IMR-90 (cell line): Measurements from ENCODE around the gene PLEKHB2. TPM values are rescaled to one million over a fixed set of nuclear protein-coding genes. Genes with fewer than 3 reads are reported as not detected.

Experiments
- ATAC-seq: fragments of 200-7000 bp; cut with Tn5 transposase; 2 replicates; pipeline ENCODE4 v1.9.1; 2020; ENCODE audit warnings: low read depth, mild to moderate bottlenecking, moderate library complexity
- BruUV-seq: library from RNA; stranded (reverse); fragments of 400-500 nt; replicated peaks from 2 replicates; lab custom pipeline; 2021; lab: Mats Ljungman, UMichigan
- CTCF ChIA-PET: fragments of 300-600 bp; formaldehyde crosslinking; extraction: SDS; loops from one replicate; lab custom pipeline; 2021; ENCODE audit warnings: antibody characterized with exemption; lab: Yijun Ruan, JAX
- POLR2A ChIA-PET: fragments of 300-600 bp; sonication (Branson Sonifier 250); formaldehyde crosslinking; loops from one replicate; lab custom pipeline; 2022; ENCODE audit warnings: antibody characterized with exemption; ENCODE audit not compliant: unreplicated experiment; lab: Charles Lee
- DNase-seq: peaks from one replicate; pipeline ENCODE4 v3.0.0; 2013
- H2AFZ ChIP-seq: replicated peaks from 2 replicates; pipeline ENCODE3; 2013; ENCODE audit warnings: low read length, mild to moderate bottlenecking; ENCODE audit not compliant: poor library complexity
- H2AK5ac ChIP-seq: 2 replicates; pipeline ENCODE4 v1.6.1; 2013; ENCODE audit warnings: low read depth, low read length, inconsistent platforms
- H2AK9ac ChIP-seq: replicated peaks from 2 replicates; pipeline ENCODE3; 2013; ENCODE audit warnings: mild to moderate bottlenecking, low read depth, low read length, moderate library complexity; ENCODE audit not compliant: poor library complexity
- H2BK120ac ChIP-seq: 2 replicates; pipeline ENCODE4 v1.6.1; 2013; ENCODE audit warnings: low read depth, low read length, inconsistent platforms
- H2BK15ac ChIP-seq: 3 replicates; pipeline ENCODE4 v1.6.1; 2013; ENCODE audit warnings: low read depth, low read length, inconsistent platforms
- H2BK20ac ChIP-seq: 2 replicates; pipeline ENCODE4 v1.6.1; 2013; ENCODE audit warnings: low read depth, mild to moderate bottlenecking, inconsistent platforms, low read length, moderate library complexity
- H2BK5ac ChIP-seq: 2 replicates; pipeline ENCODE4 v1.6.1; 2013; ENCODE audit warnings: mild to moderate bottlenecking, low read depth, low read length, inconsistent platforms; ENCODE audit not compliant: poor library complexity, severe bottlenecking
- H3K14ac ChIP-seq: replicated peaks from 2 replicates; pipeline ENCODE4 v1.6.1; 2013; ENCODE audit warnings: low read depth, low read length, inconsistent platforms
- H3K18ac ChIP-seq: 2 replicates; pipeline ENCODE4 v1.6.1; 2013; ENCODE audit warnings: low read depth, low read length, control low read depth
- H3K23ac ChIP-seq: 2 replicates; pipeline ENCODE4 v1.6.1; 2013; ENCODE audit warnings: low read depth, low read length, inconsistent platforms
- H3K27ac ChIP-seq: 2 replicates; pipeline ENCODE4 v1.5.1; 2013; ENCODE audit warnings: mild to moderate bottlenecking, control low read depth, low read length; ENCODE audit not compliant: insufficient read depth
- H3K27me3 ChIP-seq: 2 replicates; pipeline ENCODE4 v1.6.1; 2013; ENCODE audit warnings: low read length; ENCODE audit not compliant: control insufficient read depth, insufficient read depth
- H3K36me3 ChIP-seq: 2 replicates; pipeline ENCODE4 v1.6.1; 2013; ENCODE audit warnings: low read length, mixed read lengths; ENCODE audit not compliant: control insufficient read depth, insufficient read depth
- H3K4ac ChIP-seq: 2 replicates; pipeline ENCODE4 v1.6.1; 2013; ENCODE audit warnings: low read depth, low read length, inconsistent platforms
- H3K4me1 ChIP-seq: 2 replicates; pipeline ENCODE4 v1.6.1; 2013; ENCODE audit warnings: low read length, mixed read lengths; ENCODE audit not compliant: control insufficient read depth, insufficient read depth
- H3K4me2 ChIP-seq: 2 replicates; pipeline ENCODE4 v1.6.1; 2013; ENCODE audit warnings: low read depth, mild to moderate bottlenecking, control low read depth, low read length, moderate library complexity
- H3K4me3 ChIP-seq: 2 replicates; pipeline ENCODE4 v1.5.1; 2013; ENCODE audit warnings: low read depth, mild to moderate bottlenecking, control low read depth, low read length, moderate library complexity; ENCODE audit not compliant: insufficient read depth
- H3K56ac ChIP-seq: 2 replicates; pipeline ENCODE4 v1.6.1; 2013; ENCODE audit warnings: low read length, inconsistent platforms; ENCODE audit not compliant: insufficient read depth; ENCODE audit errors: extremely low read depth
- H3K79me1 ChIP-seq, 2 experiments: 2 replicates each; pipeline ENCODE4 v1.6.1; 2013; ENCODE audit warnings: low read length in 2 of 2, inconsistent platforms in 1 of 2, low read depth in 1 of 2
- H3K9ac ChIP-seq: 2 replicates; pipeline ENCODE4 v1.6.1; 2013; ENCODE audit warnings: low read depth, low read length, control low read depth
- H3K9me1 ChIP-seq: 2 replicates; pipeline ENCODE4 v1.6.1; 2013; ENCODE audit warnings: low read length, inconsistent platforms; ENCODE audit not compliant: insufficient read depth
- H3K9me3 ChIP-seq: 2 replicates; pipeline ENCODE4 v1.6.1; 2013; ENCODE audit warnings: low read length; ENCODE audit not compliant: control insufficient read depth, insufficient read depth
- H4K20me1 ChIP-seq: 2 replicates; pipeline ENCODE4 v1.6.1; 2013; ENCODE audit warnings: low read length, inconsistent platforms; ENCODE audit not compliant: insufficient read depth
- H4K5ac ChIP-seq: 2 replicates; pipeline ENCODE4 v1.6.1; 2013; ENCODE audit warnings: mild to moderate bottlenecking, low read depth, low read length, control low read depth
- H4K8ac ChIP-seq, 2 experiments: 2 replicates each; pipeline ENCODE4 v1.6.1; 2013; ENCODE audit warnings: low read depth in 2 of 2, low read length in 2 of 2, control low read depth in 1 of 2, inconsistent platforms in 1 of 2
- H4K91ac ChIP-seq: 2 replicates; pipeline ENCODE4 v1.6.1; 2013; ENCODE audit warnings: low read depth, low read length, inconsistent platforms; ENCODE audit not compliant: insufficient read depth
- BHLHE40 ChIP-seq: fragments of 150-350 bp; IDR thresholded peaks from 2 replicates; pipeline ENCODE4 v1.6.1; 2016; ENCODE audit warnings: mild to moderate bottlenecking, low read depth, low read length
- CEBPB ChIP-seq: IDR thresholded peaks from 2 replicates; pipeline ENCODE4 v1.6.1; 2012; ENCODE audit warnings: low read depth, low read length, improper control_type of control experiment
- CHD1 ChIP-seq: IDR thresholded peaks from 2 replicates; pipeline ENCODE4 v1.6.1; 2012; ENCODE audit warnings: low read depth, low read length, improper control_type of control experiment
- FOS ChIP-seq: fragments of 150-350 bp; IDR thresholded peaks from 2 replicates; pipeline ENCODE4 v1.6.1; 2016; ENCODE audit warnings: low read depth, low read length
- MAFK ChIP-seq: IDR thresholded peaks from 2 replicates; pipeline ENCODE4 v1.6.1; 2012; ENCODE audit warnings: low read depth, low read length, improper control_type of control experiment
- MXI1 ChIP-seq: IDR thresholded peaks from 2 replicates; pipeline ENCODE4 v1.6.1; 2012; ENCODE audit warnings: low read depth, mild to moderate bottlenecking, low read length, moderate library complexity, borderline replicate concordance
- POLR2A ChIP-seq: IDR thresholded peaks from 2 replicates; pipeline ENCODE4 v1.6.1; 2012; ENCODE audit warnings: mild to moderate bottlenecking, low read depth, low read length
- RAD21 ChIP-seq: IDR thresholded peaks from 2 replicates; pipeline ENCODE4 v1.6.1; 2012; ENCODE audit warnings: low read length, improper control_type of control experiment
- RCOR1 ChIP-seq: IDR thresholded peaks from 2 replicates; pipeline ENCODE4 v1.6.1; 2012; ENCODE audit warnings: mild to moderate bottlenecking, low read length, improper control_type of control experiment; ENCODE audit not compliant: insufficient replicate concordance
- SMC3 ChIP-seq: fragments of 150-350 bp; IDR thresholded peaks from 2 replicates; pipeline ENCODE4 v1.6.1; 2016; ENCODE audit warnings: low read depth, mild to moderate bottlenecking, antibody characterized with exemption, low read length, moderate library complexity
- WGBS, 2 experiments: methylation state at CpG; one replicate each; pipeline versions ENCODE4 v1.1.5 to v1.1.7; 2013; ENCODE audit warnings: missing lambda C conversion rate in 2 of 2; ENCODE audit not compliant: insufficient read length in 1 of 2; ENCODE audit errors: extremely low coverage in 2 of 2; 5-methylcytosine and 5-hydroxymethylcytosine counted together
- dilution Hi-C: fragments of 300-500 bp; cut with HindIII; formaldehyde crosslinking; loops from one replicate; pipeline ENCODE4 v1.14.3; 2018; ENCODE audit warnings: low sequenced_read_pairs; ENCODE audit not compliant: unreplicated experiment
- in situ Hi-C: fragments of 300-500 bp; cut with MboI; formaldehyde crosslinking; loops from 3 replicates; pipeline ENCODE4 v1.14.3; 2019; ENCODE audit warnings: low sequenced_read_pairs, inconsistent platforms, mixed read lengths
- intact Hi-C: fragments of 100-400 bp; cut with micrococcal nuclease; formaldehyde crosslinking; loops from 2 replicates; pipeline ENCODE4 v1.10.0; 2022
- polyA plus RNA-seq, 3 experiments: library from polyadenylated mRNA; depleted of rRNA; stranded (reverse); fragments of >200 nt; gene quantifications; 2 replicates each; pipeline ENCODE4 v1.2.3, GENCODE V29; 2012; ENCODE audit warnings: low replicate concordance in 1 of 3
- total RNA-seq: library from RNA; depleted of rRNA; stranded (reverse); fragments of >200 nt; gene quantifications from 2 replicates; pipeline ENCODE4 v1.2.3, GENCODE V29; 2012
- TF ChIP-seq, protein P1 (sequence below): fragments of 150-350 bp; IDR thresholded peaks from 2 replicates; pipeline ENCODE4 v1.6.1; 2017; ENCODE audit warnings: mild to moderate bottlenecking, antibody characterized with exemption, low read length, low read depth
- TF ChIP-seq, protein P2 (sequence below): fragments of 150-350 bp; IDR thresholded peaks from 2 replicates; pipeline ENCODE4 v1.6.1; 2016; ENCODE audit warnings: low read depth, mild to moderate bottlenecking, low read length, moderate library complexity, borderline replicate concordance

Gene PLEKHB2
- total and polyA plus RNA-seq, 2 of the 4 experiments (the other 2 are of a cell fraction): 62.9 to 82.1 TPM

DNA sequence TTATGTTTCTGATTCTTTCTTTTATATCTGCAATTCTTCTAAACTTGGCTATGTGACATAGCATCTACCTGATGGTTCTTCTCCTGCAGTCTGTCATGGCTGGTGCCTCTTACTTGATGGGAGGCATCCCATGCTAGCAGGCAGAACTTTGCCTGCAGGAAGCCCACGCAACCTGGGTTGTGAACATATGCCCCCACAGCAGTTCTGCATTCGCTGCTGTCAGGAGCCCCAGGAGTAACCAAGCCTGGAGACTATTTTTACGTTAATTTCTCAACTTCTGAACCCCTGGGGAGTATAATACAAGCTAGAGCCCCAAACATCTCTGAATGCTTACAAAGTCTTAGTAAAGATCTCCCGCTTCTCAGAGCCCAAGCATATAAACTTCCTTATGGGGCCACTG lies 23.9 kb upstream of the PLEKHB2 start:
- POLR2A ChIA-PET: no interaction called here
- no peak overlapping the region for H4K8ac ChIP-seq
- no peak overlapping the region for H3K27ac ChIP-seq
- H3K9ac ChIP-seq: no peak overlapping the region
- no peak overlapping the region for H3K23ac ChIP-seq
- H3K9me1 ChIP-seq: peaks cover 17% of the 10 kb centered on the region
- CTCF ChIA-PET: interaction anchor here (0.7 kb wide), 1 partner anchor 12 kb away, joined by 3 read pairs; no protein-coding TSS in a partner anchor
- dilution Hi-C loops (no loop called here), intact Hi-C loops (no loop called here), in situ Hi-C loops (no loop called here)
- H3K4me2 ChIP-seq: no peak overlapping the region
- no peak overlapping the region for H2AFZ ChIP-seq
- H3K56ac ChIP-seq: no peak overlapping the region
- 100% methylated on average over 1 of the region's 4 CpGs; no CpG with 5 or more reads in 1 of the 2 experiments for WGBS, 2 experiments
- H3K4me3 ChIP-seq: no peak overlapping the region
- H2BK15ac ChIP-seq: no peak overlapping the region
- H3K14ac ChIP-seq: no peak overlapping the region
- H4K91ac ChIP-seq: no peak overlapping the region
- no peak overlapping the region for H2AK5ac ChIP-seq
- no peak overlapping the region for H2BK120ac ChIP-seq
- H3K27me3 ChIP-seq: no peaks in the 10 kb centered on the region
- peaks cover 39% of the 10 kb centered on the region for H3K36me3 ChIP-seq
- H4K20me1 ChIP-seq: peaks cover 62% of the 10 kb centered on the region
- H2BK5ac ChIP-seq: no peak overlapping the region
- H3K9me3 ChIP-seq: no peaks in the 10 kb centered on the region
- BruUV-seq: no TSS peak
- TF ChIP-seq SMC3: no peak
- TF ChIP-seq MXI1: no peak
- TF ChIP-seq, protein P1, sequence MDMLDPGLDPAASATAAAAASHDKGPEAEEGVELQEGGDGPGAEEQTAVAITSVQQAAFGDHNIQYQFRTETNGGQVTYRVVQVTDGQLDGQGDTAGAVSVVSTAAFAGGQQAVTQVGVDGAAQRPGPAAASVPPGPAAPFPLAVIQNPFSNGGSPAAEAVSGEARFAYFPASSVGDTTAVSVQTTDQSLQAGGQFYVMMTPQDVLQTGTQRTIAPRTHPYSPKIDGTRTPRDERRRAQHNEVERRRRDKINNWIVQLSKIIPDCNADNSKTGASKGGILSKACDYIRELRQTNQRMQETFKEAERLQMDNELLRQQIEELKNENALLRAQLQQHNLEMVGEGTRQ: no peak
- TF ChIP-seq, protein P2, sequence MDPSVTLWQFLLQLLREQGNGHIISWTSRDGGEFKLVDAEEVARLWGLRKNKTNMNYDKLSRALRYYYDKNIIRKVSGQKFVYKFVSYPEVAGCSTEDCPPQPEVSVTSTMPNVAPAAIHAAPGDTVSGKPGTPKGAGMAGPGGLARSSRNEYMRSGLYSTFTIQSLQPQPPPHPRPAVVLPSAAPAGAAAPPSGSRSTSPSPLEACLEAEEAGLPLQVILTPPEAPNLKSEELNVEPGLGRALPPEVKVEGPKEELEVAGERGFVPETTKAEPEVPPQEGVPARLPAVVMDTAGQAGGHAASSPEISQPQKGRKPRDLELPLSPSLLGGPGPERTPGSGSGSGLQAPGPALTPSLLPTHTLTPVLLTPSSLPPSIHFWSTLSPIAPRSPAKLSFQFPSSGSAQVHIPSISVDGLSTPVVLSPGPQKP: no peak
- TF ChIP-seq FOS: no peak
- no peak for TF ChIP-seq MAFK
- TF ChIP-seq CHD1: no peak
- no peak for TF ChIP-seq RAD21
- TF ChIP-seq POLR2A: no peak
- no peak for TF ChIP-seq BHLHE40
- TF ChIP-seq RCOR1: no peak
- no peak for TF ChIP-seq CEBPB
- ATAC-seq (no peak), DNase-seq (no peak)
- no peak overlapping the region for H2BK20ac ChIP-seq
- no peak overlapping the region for H3K4ac ChIP-seq
- H4K5ac ChIP-seq: no peak overlapping the region
- H3K4me1 ChIP-seq: peaks cover 4% of the 10 kb centered on the region; the same call in 1 of the 2 replicates
- no peak overlapping the region for H3K18ac ChIP-seq
- H2AK9ac ChIP-seq: no peak overlapping the region
- peaks cover 28 to 66% of the 10 kb centered on the region in 2 experiments for H3K79me1 ChIP-seq
